NOMO-1 treated with DMSO at 0.1 percent for 48 hours (cell line): Measurements from ENCODE around the gene VPS8.

Experiments used
- DNase-seq: peaks from one replicate; lab custom pipeline; 2025; ENCODE audit not compliant: unreplicated experiment; lab: John Stamatoyannopoulos, UW

The VPS8 gene

GRCh38 chr3:185051801-185052200 lies 239.8 kb downstream of the VPS8 start:
- no peak for DNase-seq

DNA sequence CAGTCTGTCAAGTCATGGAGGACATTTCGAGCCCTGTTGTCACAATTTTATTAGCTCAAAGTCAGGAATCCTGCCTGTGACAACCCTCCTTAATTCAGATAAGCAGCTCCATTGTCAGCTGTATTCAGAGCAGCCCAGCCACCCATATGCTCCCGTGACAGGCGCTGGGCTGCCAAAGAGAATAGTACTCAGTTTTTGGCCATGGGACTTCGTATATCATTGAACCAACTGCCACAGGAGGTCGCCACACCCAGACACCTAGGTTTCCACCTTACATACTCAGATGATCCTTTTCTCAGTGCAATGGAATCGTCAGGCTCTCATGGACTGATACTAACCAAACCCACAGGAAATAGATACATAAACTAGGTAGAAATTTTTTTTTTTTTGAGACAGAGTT lies 240.7 kb downstream of the VPS8 start:
- no peak for DNase-seq

DNA sequence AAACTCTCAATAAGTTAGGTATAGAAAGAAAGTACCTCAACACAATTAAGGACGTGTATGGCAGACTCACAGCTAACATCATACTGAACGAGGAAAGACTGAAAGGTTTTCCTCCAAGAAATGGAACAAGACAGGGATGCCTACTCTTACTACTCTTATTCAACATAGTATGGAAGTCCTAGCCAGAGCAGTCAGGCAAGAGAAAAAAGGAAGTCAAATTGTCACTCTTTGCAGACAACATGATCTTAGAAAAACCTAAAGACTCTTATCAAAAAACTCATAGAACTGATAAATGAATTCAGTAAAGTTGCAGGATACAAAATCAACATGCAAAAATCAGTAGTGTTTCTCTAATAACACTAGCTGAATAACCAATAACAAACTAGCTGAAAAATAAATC lies 244.9 kb downstream of the VPS8 start:
- DNase-seq: peak; percentile 43

DNA sequence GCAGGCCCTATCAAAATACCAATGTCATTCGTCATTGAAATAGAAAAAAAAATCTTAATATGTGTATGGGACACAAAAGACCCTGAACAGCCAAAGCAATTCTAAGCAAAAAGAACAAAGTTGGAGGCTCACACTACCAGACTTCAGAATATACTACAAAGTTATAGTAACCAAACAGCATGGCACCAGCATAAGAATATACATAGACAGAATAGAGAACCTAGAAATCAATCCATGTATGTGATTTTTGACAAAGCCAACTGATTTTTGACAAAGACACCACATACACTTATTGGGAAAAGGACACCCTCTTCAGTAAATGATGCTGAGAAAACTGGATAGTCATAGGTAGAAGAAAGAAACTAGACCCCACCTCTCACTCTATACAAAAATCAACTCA lies 245.9 kb downstream of the VPS8 start:
- no peak for DNase-seq

DNA sequence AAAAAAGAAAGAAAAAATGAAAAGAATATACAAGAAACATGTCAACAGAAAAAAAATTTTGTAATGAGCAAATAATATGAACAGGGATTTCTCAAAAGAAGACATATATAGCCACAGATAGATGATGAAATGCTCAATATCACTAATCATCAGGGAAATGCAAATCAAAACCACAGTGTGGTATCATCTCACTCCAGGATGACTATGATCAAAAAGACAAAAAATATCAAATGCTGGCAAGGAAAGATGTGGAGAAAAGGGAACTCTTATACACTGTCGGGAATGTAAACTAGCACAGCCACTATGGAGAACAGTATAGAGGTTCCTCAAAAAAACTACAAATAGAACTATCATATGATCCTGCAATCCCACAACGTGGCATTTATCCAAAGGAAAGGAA lies 246.8 kb downstream of the VPS8 start:
- no peak for DNase-seq

DNA sequence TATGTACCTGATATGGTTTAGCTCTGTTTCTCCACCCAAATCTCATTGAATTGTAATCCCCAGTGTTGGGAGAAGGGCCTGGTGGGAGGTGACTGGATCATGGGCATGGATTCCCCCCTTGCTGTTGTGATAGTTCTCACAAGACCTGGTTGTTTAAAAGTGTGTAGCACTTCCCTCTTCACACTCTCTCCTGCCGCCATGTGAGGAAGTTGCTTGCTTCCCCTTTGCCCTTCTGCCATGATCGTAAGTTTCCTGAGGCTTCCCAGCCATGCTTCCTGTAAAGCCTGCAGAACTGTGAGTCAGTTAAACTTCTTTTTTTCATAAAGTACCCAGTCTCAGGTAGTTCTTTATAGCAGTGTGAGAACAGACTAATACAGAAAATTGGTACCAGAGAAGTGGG lies 247.8 kb downstream of the VPS8 start:
- peak; percentile 30 for DNase-seq

- DNase-seq: no peak
Measured at GRCh38 chr3:185060655-185061054, 248.7 kb downstream of the VPS8 start.

DNA sequence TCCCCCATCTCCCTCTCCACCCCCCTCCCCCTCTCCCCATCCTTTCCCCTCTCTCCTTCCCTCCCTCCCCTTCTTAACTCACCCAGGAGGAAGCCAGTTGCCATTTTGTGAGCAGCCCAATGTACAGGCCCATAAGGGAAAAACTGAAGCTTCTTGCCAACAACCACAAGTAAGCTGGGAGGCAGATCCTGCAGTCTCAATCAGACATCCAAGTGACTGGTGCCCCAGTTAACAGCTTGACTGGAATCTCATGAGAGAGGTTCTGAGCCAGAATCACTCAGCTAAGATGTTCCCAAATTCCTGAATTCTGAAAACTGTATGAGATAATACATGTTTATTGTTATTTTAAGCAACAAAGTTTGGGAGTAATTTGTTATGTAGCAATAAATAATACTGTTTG lies 250.2 kb downstream of the VPS8 start:
- no peak for DNase-seq

DNA sequence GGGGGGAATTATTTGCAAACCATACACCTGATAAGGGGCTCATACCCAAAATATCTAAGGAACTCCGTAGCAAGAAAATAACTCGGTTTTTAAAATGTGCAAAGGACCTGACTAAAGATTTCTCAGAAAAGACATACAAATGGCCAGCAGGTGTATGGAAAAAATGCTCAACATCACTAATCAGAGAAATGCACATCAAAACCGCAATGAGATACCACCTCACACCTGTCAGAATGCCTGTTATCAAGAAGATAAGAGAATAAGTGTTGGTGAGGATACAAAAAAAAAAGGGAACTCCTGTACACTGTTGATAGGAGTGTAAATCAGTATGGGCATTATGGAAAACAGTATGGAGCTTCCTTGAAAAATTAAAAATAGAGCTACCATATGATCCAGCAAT lies 251.5 kb downstream of the VPS8 start:
- DNase-seq: no peak

- no peak for DNase-seq
Measured at GRCh38 chr3:185065059-185065458, 253.1 kb downstream of the VPS8 start.

DNA sequence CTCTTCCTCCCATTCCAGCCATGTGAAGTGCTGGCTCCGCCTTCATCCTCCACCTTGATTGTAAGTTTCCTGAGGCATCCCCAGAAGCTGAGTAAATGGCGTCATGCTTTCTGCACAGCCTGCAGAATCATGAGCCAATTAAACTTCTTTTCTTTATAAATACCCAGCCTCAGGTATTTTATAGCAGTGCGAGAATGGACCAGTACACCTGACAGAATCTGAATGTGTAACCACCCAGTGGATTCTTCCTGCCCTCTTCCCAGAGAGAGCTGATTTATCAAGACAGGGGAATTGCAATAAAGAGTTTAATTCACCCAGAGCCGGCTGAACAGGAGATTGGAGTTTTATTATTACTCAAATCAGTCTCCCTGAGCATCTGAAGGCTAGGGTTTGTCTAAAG lies 254.3 kb downstream of the VPS8 start:
- DNase-seq: no peak

- no peak for DNase-seq
Measured at GRCh38 chr3:185067173-185067572, 255.2 kb downstream of the VPS8 start.

- no peak for DNase-seq
Measured at GRCh38 chr3:185069037-185070030, 257.4 kb downstream of the VPS8 start.

GRCh38 chr3:185070491-185071286 lies 258.7 kb downstream of the VPS8 start:
- no peak for DNase-seq

DNA sequence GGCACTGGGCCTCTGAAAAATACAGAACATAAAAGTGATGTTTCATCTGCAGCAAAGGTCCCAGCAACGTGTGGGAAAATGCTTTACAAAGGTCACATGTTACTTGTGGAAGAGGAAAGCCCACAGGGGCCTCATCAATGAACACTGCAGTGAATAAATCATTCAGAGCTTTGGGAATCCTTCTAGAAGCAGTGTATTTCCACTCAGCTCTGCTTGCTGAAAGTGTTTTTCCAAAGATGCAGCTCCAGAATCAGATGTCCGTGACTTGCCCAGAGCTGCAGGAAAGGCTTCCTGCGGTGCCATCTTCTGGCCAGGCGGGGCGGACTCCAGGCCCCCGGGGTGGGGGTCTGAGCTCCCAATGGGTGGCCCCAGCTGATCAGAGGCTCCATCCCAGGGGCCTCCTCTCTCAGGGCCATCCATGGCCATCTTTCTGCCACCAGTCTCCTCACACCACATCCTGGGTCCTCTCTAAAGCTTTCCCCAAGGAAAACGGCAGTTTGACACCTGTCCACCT lies 259.4 kb downstream of the VPS8 start:
- DNase-seq: no peak

- no peak for DNase-seq
Measured at GRCh38 chr3:185075547-185075946, 263.6 kb downstream of the VPS8 start.

DNA sequence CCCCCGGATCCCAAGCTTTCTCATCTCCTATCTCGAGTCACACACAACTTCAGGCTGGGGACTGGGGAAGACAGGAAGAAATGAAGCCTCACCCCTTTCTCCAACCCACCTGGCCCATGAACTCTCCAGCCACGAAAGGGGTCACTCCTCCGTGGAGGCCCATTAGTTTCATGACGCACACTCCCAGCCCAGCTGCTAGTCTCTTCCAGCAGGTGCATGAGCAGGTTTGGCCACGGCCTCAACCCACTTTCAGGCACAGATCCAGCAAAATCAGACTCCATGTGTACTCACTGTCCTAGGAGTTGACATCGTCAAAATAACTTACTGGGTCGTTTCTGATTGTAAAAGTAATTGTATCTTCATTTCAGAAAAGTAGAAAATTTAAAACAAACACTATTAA lies 264.3 kb downstream of the VPS8 start:
- DNase-seq: no peak

- no peak for DNase-seq
Measured at GRCh38 chr3:185079625-185080024, 267.7 kb downstream of the VPS8 start.

- DNase-seq: no peak
Measured at GRCh38 chr3:185081521-185081920, 269.6 kb downstream of the VPS8 start.

DNA sequence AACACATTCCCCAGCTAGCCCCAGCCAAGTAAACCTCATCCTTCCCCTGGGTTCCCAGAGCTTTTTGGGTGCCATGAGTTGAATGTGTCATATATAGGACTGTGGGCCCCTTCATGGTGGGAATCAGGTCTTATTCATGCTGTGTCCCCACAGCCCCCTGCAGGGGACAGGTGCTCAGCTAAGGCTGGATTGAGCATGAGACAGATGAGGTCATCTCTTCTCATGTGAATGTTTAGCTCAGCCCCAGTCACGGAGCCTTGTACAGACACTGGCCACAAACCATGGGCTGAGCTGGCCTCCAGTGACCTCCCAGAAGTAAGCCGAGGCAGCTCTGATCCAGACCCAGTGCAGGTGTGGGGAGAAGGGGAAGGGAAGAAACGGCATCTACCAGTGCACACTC lies 270.2 kb downstream of the VPS8 start:
- DNase-seq: no peak

- DNase-seq: no peak
Measured at GRCh38 chr3:185082829-185083228, 270.9 kb downstream of the VPS8 start.

GRCh38 chr3:185084402-185084801 lies 272.4 kb downstream of the VPS8 start:
- DNase-seq: no peak
